ENCODE data around the gene TMEM217. TPM values are rescaled to one million over a fixed set of nuclear protein-coding genes. Genes with fewer than 3 reads are reported as not detected.

The TMEM217 gene
- total and polyA plus RNA-seq, 2 of the 8 experiments (the other 6 are each of a cell fraction or from before 2014, with no cell fraction given): 0.60 to 1.1 TPM

GRCh38 chr6:37171970-37172812 lies 85.8 kb downstream of the TMEM217 start:
- Histone ChIP-seq H3K23me2 (ENCODE audit: low read depth, low read length) (peaks cover 10% of the 10 kb centered on the region), H3K4me2 (ENCODE audit: insufficient read depth in 1 of 2, low read depth in 2 of 2, low read length in 2 of 2) (peak overlapping the region; percentile 25 to 77), H2BK12ac (ENCODE audit: low read depth, low read length) (no peak overlapping the region), H3K9ac (replicated peaks in 1 of 4; ENCODE audit: extremely low read depth in 1 of 4, low read depth in 3 of 4, low read length in 3 of 4) (peak overlapping the region in 2 of 4 experiments; percentile 13 to 25; a peak in 1 of 7 replicates), H3K36me3 (ENCODE audit: control insufficient read depth in 2 of 4, insufficient read depth in 4 of 4, low read length in 3 of 4) (peaks cover 22 to 43% (median 29%) of the 10 kb centered on the region in 4 experiments), H2BK120ac (replicated peaks; ENCODE audit: low read depth, low read length) (no peak overlapping the region), H2BK15ac (ENCODE audit: low read length) (no peak overlapping the region), H4K20me1 (replicated peaks in 1 of 2; ENCODE audit: control insufficient read depth in 1 of 2, insufficient read depth in 2 of 2, low read length in 2 of 2) (peaks cover 26% of the 10 kb centered on the region in 2 experiments), H3K27me3 (replicated peaks in 1 of 4; ENCODE audit: control insufficient read depth in 3 of 4, extremely low read depth in 1 of 4, insufficient read depth in 3 of 4, low read length in 3 of 4) (no peaks in the 10 kb centered on the region), H3K27ac (ENCODE audit: low read depth, low read length) (no peak overlapping the region), H3K4me3 (ENCODE audit: extremely low read depth in 1 of 4, insufficient read depth in 2 of 4, low read depth in 3 of 4, low read length in 4 of 4) (peak overlapping the region; percentile 92 to 99 (median 94)), H4K5ac (ENCODE audit: insufficient read length, low read depth, low read length) (no peak overlapping the region), H3K23ac (ENCODE audit: insufficient read length) (no peak overlapping the region), H3K4ac (replicated peaks; ENCODE audit: insufficient read length, low read depth, low read length) (no peak overlapping the region), H3K56ac (replicated peaks; ENCODE audit: insufficient read length, low read depth, low read length) (no peak overlapping the region), H3K9me3 (ENCODE audit: insufficient read depth in 2 of 2, low read depth in 1 of 2, low read length in 1 of 2) (no peaks in the 10 kb centered on the region), H3K18ac (ENCODE audit: extremely low read depth, low read length) (no peak overlapping the region), H2BK5ac (ENCODE audit: low read depth, low read length) (no peak overlapping the region), H4K91ac (replicated peaks; ENCODE audit: insufficient read length, low read length) (no peak overlapping the region), H3K4me1 (replicated peaks in 1 of 4; ENCODE audit: control insufficient read depth in 3 of 4, insufficient read depth in 4 of 4, low read length in 3 of 4) (peaks cover 6 to 14% (median 10%) of the 10 kb centered on the region in 4 experiments; a peak in 5 of 7 replicates), H3K79me1 (ENCODE audit: low read depth, low read length) (peaks cover 10% of the 10 kb centered on the region), H2BK20ac (ENCODE audit: low read length) (no peak overlapping the region), H2AK5ac (ENCODE audit: low read depth, low read length) (no peak overlapping the region), H3K79me2 (ENCODE audit: control insufficient read depth in 1 of 2, insufficient read depth in 2 of 2, low read length in 2 of 2) (peaks cover 11 to 40% of the 10 kb centered on the region in 2 experiments; a peak in 3 of 4 replicates), H2AFZ (ENCODE audit: low read length) (no peak overlapping the region), H3K14ac (ENCODE audit: insufficient read length) (no peak overlapping the region), H4K8ac (ENCODE audit: extremely low read depth, insufficient read depth, low read length) (no peak overlapping the region)
- peak; percentile 72 for FAIRE-seq
- WGBS, 2 experiments (ENCODE audit: extremely low coverage in 1 of 2, insufficient coverage in 1 of 2, insufficient read length in 1 of 2, insufficient replicate concordance in 2 of 2, low coverage in 1 of 2, low lambda C conversion rate in 2 of 2, missing lambda C conversion rate in 1 of 2): 29% methylated on average over 17 of the region's 17 CpGs; no CpG with 5 or more reads in 1 of the 2 experiments
- ChIA-PET CTCF (ENCODE audit: partially characterized antibody) (interaction anchor here (0.7 to 9.9 kb wide), 32 partner anchors 9 to 216 kb away, joined by 3 to 192 read pairs (median 6); no protein-coding TSS in a partner anchor), POLR2A (ENCODE audit: partially characterized antibody) (interaction anchor here (0.8 to 27.8 kb wide), 24 partner anchors 11 to 129 kb away, joined by 3 to 1024 read pairs (median 4); partner anchors contain the start of gene TBC1D22B)
- peak; percentile 78 to 92 for DNase-seq (ENCODE audit: low read depth in 1 of 2, low spot score in 2 of 2)
- TF ChIP-seq E2F6 (IDR thresholded peaks at IDR 0.05): no peak
- no peak for TF ChIP-seq HDAC6 (IDR thresholded peaks at IDR 0.05; ENCODE audit: low read depth, low read length)
- no peak for TF ChIP-seq GABPA (IDR thresholded peaks at IDR 0.05; ENCODE audit: borderline replicate concordance, insufficient read depth, low read length)
- TF ChIP-seq KDM1A (IDR thresholded peaks at IDR 0.05; ENCODE audit: borderline replicate concordance, low read length): no peak
- TF ChIP-seq KDM5A (IDR thresholded peaks at IDR 0.05; ENCODE audit: low read length): peak; percentile 71; the same call in 1 of the 2 replicates
- TF ChIP-seq CEBPB (IDR thresholded peaks at IDR 0.05; ENCODE audit: low read depth, low read length): no peak
- peak in 1 of 2 experiments; percentile 6; a peak in 1 of 3 replicates for TF ChIP-seq EP300 (IDR thresholded peaks at IDR 0.05; ENCODE audit: borderline replicate concordance in 1 of 2, low read depth in 2 of 2, low read length in 2 of 2)
- TF ChIP-seq USF2 (IDR thresholded peaks at IDR 0.05; ENCODE audit: low read length): peak; percentile 75
- TF ChIP-seq ZNF274 (IDR thresholded peaks at IDR 0.05; ENCODE audit: borderline replicate concordance, extremely low read depth, low read length): no peak
